GM21447 (cell line): Measurements from ENCODE around the gene GPR176.
"Not testable (repeated sequence)": the region's sequence is repeated elsewhere in the genome, so short reads cannot be mapped to it uniquely, and the experiment has no call there.

Source experiments
- ATAC-seq: cut with Tn5 transposase; IDR thresholded peaks from one replicate; pipeline ENCODE4 v1.9.1; 2021; ENCODE audit not compliant: unreplicated experiment

GPR176 gene

GRCh38 chr15:39936187-39936586, 16.1 kb upstream of the GPR176 start:
- no peak for ATAC-seq

- no peak for ATAC-seq
Observed at GRCh38 chr15:39935241-39935640, 15.2 kb upstream of the GPR176 start.

- peak; percentile 19 for ATAC-seq
Observed at GRCh38 chr15:39934397-39935071, 14.5 kb upstream of the GPR176 start.

GRCh38 chr15:39931615-39932014, 11.5 kb upstream of the GPR176 start:
- ATAC-seq: no peak

- no peak for ATAC-seq
Observed at GRCh38 chr15:39926526-39926925, 6.5 kb upstream of the GPR176 start.

GRCh38 chr15:39925112-39925842, 5.2 kb upstream of the GPR176 start:
- no peak for ATAC-seq

GRCh38 chr15:39924437-39924836, 4.4 kb upstream of the GPR176 start:
- ATAC-seq: no peak

GRCh38 chr15:39922462-39923092, 2.5 kb upstream of the GPR176 start:
- ATAC-seq: no peak

GRCh38 chr15:39921274-39921638, 1.2 kb upstream of the GPR176 start:
- no peak for ATAC-seq

GRCh38 chr15:39920510-39921273, 626 bp upstream of the GPR176 start:
- peak; percentile 68 for ATAC-seq

- ATAC-seq: no peak
Observed at GRCh38 chr15:39919411-39919747, 687 bp downstream of the GPR176 start.

- ATAC-seq: no peak
Observed at GRCh38 chr15:39918688-39919385, 1.2 kb downstream of the GPR176 start.

GRCh38 chr15:39914977-39915376, 5.1 kb downstream of the GPR176 start:
- ATAC-seq: no peak

- no peak for ATAC-seq
Observed at GRCh38 chr15:39909007-39909406, 11.1 kb downstream of the GPR176 start.

GRCh38 chr15:39908186-39908585, 11.9 kb downstream of the GPR176 start:
- ATAC-seq: no peak

GRCh38 chr15:39907216-39907615, 12.8 kb downstream of the GPR176 start:
- no peak for ATAC-seq

- ATAC-seq: no peak
Observed at GRCh38 chr15:39904115-39904514, 16.0 kb downstream of the GPR176 start.

GRCh38 chr15:39898317-39898716, 21.7 kb downstream of the GPR176 start:
- no peak for ATAC-seq

GRCh38 chr15:39896846-39897245, 23.2 kb downstream of the GPR176 start:
- ATAC-seq: no peak

- ATAC-seq: no peak
Observed at GRCh38 chr15:39896101-39896500, 24.0 kb downstream of the GPR176 start.

- ATAC-seq: not testable (repeated sequence)
Observed at GRCh38 chr15:39893051-39893450, 27.0 kb downstream of the GPR176 start.
